ENCODE measurements around the gene GATAD1. TPM values are rescaled to one million over a fixed set of nuclear protein-coding genes. Genes with fewer than 3 reads are reported as not detected.

Gene GATAD1
- total and polyA plus RNA-seq, 2 donors from 2014 or later, result 17.5 to 35.8 TPM

- Histone ChIP-seq H3K27ac (ENCODE audit: low read depth in 2 of 2, low read length in 2 of 2) (no peak overlapping the region), H3K9me3 (ENCODE audit: control insufficient read depth in 2 of 3, insufficient read depth in 1 of 3, low read length in 3 of 3) (no peaks in the 10 kb centered on the region), H3K4me1 (ENCODE audit: control insufficient read depth in 2 of 3, insufficient read depth in 2 of 3, low read depth in 1 of 3, low read length in 3 of 3) (no peaks in the 10 kb centered on the region), H3K9ac (ENCODE audit: low read length in 3 of 3) (no peak overlapping the region), H3K27me3 (ENCODE audit: control insufficient read depth, insufficient read depth, low read length) (no peaks in the 10 kb centered on the region), H3K4me3 (ENCODE audit: low read length in 3 of 3) (no peak overlapping the region), H3K36me3 (ENCODE audit: control insufficient read depth in 2 of 3, insufficient read depth in 3 of 3, low read length in 3 of 3) (no peaks in the 10 kb centered on the region)
- DNase-seq (no peak), FAIRE-seq (no peak)
- TF ChIP-seq, protein P1, sequence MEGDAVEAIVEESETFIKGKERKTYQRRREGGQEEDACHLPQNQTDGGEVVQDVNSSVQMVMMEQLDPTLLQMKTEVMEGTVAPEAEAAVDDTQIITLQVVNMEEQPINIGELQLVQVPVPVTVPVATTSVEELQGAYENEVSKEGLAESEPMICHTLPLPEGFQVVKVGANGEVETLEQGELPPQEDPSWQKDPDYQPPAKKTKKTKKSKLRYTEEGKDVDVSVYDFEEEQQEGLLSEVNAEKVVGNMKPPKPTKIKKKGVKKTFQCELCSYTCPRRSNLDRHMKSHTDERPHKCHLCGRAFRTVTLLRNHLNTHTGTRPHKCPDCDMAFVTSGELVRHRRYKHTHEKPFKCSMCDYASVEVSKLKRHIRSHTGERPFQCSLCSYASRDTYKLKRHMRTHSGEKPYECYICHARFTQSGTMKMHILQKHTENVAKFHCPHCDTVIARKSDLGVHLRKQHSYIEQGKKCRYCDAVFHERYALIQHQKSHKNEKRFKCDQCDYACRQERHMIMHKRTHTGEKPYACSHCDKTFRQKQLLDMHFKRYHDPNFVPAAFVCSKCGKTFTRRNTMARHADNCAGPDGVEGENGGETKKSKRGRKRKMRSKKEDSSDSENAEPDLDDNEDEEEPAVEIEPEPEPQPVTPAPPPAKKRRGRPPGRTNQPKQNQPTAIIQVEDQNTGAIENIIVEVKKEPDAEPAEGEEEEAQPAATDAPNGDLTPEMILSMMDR (IDR thresholded peaks at IDR 0.05; ENCODE audit: borderline replicate concordance, extremely low read depth, insufficient read depth), result no peak
- intact Hi-C loops (cut with DNase I), result no loop called here
These were observed 32.1 kb upstream of the GATAD1 start for GRCh38 chr7:92415225-92415624.

- H3K27me3 ChIP-seq (ENCODE audit: control insufficient read depth, insufficient read depth, low read length), result no peaks in the 10 kb centered on the region
- H3K4me3 ChIP-seq (ENCODE audit: low read length in 3 of 3), result no peak overlapping the region
- H3K9me3 ChIP-seq (ENCODE audit: control insufficient read depth in 2 of 3, insufficient read depth in 1 of 3, low read length in 3 of 3), result no peaks in the 10 kb centered on the region
- DNase-seq, result peak in 1 of 5 donors; percentile 15
- FAIRE-seq, result no peak
- TF ChIP-seq, protein P1 (IDR thresholded peaks at IDR 0.05; ENCODE audit: borderline replicate concordance, extremely low read depth, insufficient read depth), result no peak
- no peaks in the 10 kb centered on the region for H3K4me1 ChIP-seq (ENCODE audit: control insufficient read depth in 2 of 3, insufficient read depth in 2 of 3, low read depth in 1 of 3, low read length in 3 of 3)
- intact Hi-C loops (cut with DNase I), result no loop called here
- no peaks in the 10 kb centered on the region for H3K36me3 ChIP-seq (ENCODE audit: control insufficient read depth in 2 of 3, insufficient read depth in 3 of 3, low read length in 3 of 3)
- H3K9ac ChIP-seq (ENCODE audit: low read length in 3 of 3), result no peak overlapping the region
- no peak overlapping the region for H3K27ac ChIP-seq (ENCODE audit: low read depth in 2 of 2, low read length in 2 of 2)
These were observed 29.4 kb upstream of the GATAD1 start for GRCh38 chr7:92417913-92418312.

DNA sequence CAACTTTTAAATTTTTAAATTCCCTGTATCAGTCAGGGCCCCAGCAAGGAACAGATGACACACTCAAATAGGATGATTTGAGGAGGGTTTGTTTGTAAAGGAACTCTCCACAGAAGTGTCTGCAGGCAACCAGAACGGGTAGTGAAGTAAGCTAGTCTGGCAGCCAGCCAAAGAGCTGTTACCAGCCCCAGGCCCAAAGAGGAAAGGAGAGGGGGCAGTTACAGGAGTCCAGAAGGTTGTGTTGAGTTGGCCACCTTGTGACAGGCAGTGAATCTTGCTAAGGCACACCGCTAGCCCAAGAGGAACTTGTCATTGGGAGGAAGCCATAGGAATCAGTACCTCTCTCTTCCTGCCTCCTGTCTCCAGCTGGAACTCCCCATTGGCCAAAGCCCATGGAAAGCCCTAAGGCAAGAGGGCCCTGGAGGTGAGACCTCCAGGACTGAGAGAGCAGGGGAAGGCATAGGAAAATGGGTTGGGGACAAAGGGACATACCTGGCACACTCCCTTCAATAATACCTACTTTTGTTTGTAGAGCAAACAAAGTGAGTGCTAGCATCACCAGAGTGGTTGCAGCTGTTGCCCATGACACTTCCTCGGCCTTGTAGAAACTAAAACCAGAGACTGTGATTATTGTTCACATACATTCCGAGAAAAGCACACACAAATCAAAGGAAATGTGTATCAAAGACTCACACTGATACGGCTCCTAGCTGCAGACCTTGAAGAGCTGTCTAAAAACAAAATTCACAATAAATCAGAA, 25.4 kb upstream of the GATAD1 start:
- no peaks in the 10 kb centered on the region for H3K36me3 ChIP-seq (ENCODE audit: control insufficient read depth in 2 of 3, insufficient read depth in 3 of 3, low read length in 3 of 3)
- TF ChIP-seq, protein P1 (IDR thresholded peaks at IDR 0.05; ENCODE audit: borderline replicate concordance, extremely low read depth, insufficient read depth), result no peak
- H3K4me3 ChIP-seq (ENCODE audit: low read length in 3 of 3), result no peak overlapping the region
- H3K9ac ChIP-seq (ENCODE audit: low read length in 3 of 3), result no peak overlapping the region
- no peak overlapping the region for H3K27ac ChIP-seq (ENCODE audit: low read depth in 2 of 2, low read length in 2 of 2)
- H3K9me3 ChIP-seq (ENCODE audit: control insufficient read depth in 2 of 3, insufficient read depth in 1 of 3, low read length in 3 of 3), result no peaks in the 10 kb centered on the region
- H3K4me1 ChIP-seq (ENCODE audit: control insufficient read depth in 2 of 3, insufficient read depth in 2 of 3, low read depth in 1 of 3, low read length in 3 of 3), result no peaks in the 10 kb centered on the region
- DNase-seq, result peak in 4 of 5 donors; percentile 62 to 75 (median 68)
- H3K27me3 ChIP-seq (ENCODE audit: control insufficient read depth, insufficient read depth, low read length), result no peaks in the 10 kb centered on the region
- intact Hi-C loops (cut with DNase I), result no loop called here
- FAIRE-seq, result no peak

Measured in kidney (tissue), 14 donors.